Subcutaneous abdominal adipose tissue (tissue), 5 donors: ENCODE data around the gene CACNA1H.
"Not testable (repeated sequence)": the region's sequence is repeated elsewhere in the genome, so short reads cannot be mapped to it uniquely, and the experiment has no call there.

ENCODE experiments used
- H3K27ac ChIP-seq: one replicate; pipeline ENCODE4 v1.7.0; 2013; ENCODE audit warnings: low read depth, mild to moderate bottlenecking, inconsistent platforms, low read length, moderate library complexity
- H3K27me3 ChIP-seq, 5 donors: one replicate each; pipeline ENCODE4 v1.7.0; 2013; ENCODE audit warnings: low read length in 5 of 5, inconsistent platforms in 1 of 5; ENCODE audit not compliant: control insufficient read depth in 5 of 5, insufficient read depth in 4 of 5
- H3K36me3 ChIP-seq, 5 donors: one replicate each; pipeline ENCODE4 v1.7.0; 2013; ENCODE audit warnings: low read length in 5 of 5; ENCODE audit not compliant: control insufficient read depth in 5 of 5, insufficient read depth in 5 of 5
- H3K4me1 ChIP-seq, 5 donors: one replicate each; pipeline ENCODE4 v1.7.0; 2013; ENCODE audit warnings: low read length in 5 of 5, mild to moderate bottlenecking in 3 of 5, moderate library complexity in 1 of 5; ENCODE audit not compliant: control insufficient read depth in 5 of 5, insufficient read depth in 5 of 5
- H3K4me3 ChIP-seq, 5 donors: one replicate each; pipeline ENCODE4 v1.7.0; 2013; ENCODE audit warnings: low read length in 5 of 5, low read depth in 1 of 5
- H3K9ac ChIP-seq, 5 donors: one replicate each; pipeline ENCODE4 v1.7.0; 2013; ENCODE audit warnings: low read length in 5 of 5, mild to moderate bottlenecking in 4 of 5, moderate library complexity in 3 of 5
- H3K9me3 ChIP-seq, 5 donors: one replicate each; pipeline ENCODE4 v1.7.0; 2013; ENCODE audit warnings: low read length in 5 of 5; ENCODE audit not compliant: control insufficient read depth in 5 of 5
- donor health status: healthy.
- donor health status: healthy.
- donor health status: healthy.
- donor health status: healthy.
- donor health status: healthy.

Gene CACNA1H

DNA sequence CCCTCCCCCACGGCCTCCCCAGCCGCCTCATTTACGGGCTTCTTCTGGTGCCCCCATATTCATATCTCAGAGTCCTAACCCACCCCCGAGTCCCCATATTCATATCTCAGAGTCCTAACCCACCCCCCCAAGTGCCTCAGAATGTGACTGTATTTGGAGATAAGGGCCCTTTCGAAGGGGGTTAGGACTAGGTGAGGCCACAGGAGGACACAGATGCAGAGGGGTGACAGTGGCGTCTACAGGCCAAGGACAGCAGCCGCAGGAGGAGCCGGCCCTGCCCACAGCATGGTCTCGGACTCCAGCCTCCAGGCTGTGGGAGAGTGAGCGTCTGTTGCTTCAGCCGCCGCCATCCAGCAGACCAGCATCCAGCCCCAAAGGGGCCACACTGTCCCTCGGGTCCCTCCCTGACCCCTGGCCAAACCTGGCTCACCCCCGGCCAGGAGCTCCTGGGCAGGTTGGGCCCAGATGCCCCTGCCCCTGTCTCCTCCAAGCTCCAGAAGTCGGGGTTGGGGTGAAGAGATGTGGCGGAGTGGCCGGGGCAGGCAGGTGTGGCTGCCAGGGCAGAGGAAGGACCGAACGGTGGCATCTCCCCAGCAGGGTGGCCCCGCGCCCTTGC, 25.5 kb downstream of the CACNA1H start:
- H3K4me1 ChIP-seq: peaks cover 0 to 12% (median 6%) of the 10 kb centered on the region in 5 donors
- no peaks in the 10 kb centered on the region for H3K36me3 ChIP-seq
- no peak overlapping the region for H3K4me3 ChIP-seq
- H3K27ac ChIP-seq: no peak overlapping the region
- no peaks in the 10 kb centered on the region for H3K9me3 ChIP-seq
- H3K27me3 ChIP-seq: peaks cover 20 to 36% (median 32%) of the 10 kb centered on the region in 5 donors
- H3K9ac ChIP-seq: no peak overlapping the region

DNA sequence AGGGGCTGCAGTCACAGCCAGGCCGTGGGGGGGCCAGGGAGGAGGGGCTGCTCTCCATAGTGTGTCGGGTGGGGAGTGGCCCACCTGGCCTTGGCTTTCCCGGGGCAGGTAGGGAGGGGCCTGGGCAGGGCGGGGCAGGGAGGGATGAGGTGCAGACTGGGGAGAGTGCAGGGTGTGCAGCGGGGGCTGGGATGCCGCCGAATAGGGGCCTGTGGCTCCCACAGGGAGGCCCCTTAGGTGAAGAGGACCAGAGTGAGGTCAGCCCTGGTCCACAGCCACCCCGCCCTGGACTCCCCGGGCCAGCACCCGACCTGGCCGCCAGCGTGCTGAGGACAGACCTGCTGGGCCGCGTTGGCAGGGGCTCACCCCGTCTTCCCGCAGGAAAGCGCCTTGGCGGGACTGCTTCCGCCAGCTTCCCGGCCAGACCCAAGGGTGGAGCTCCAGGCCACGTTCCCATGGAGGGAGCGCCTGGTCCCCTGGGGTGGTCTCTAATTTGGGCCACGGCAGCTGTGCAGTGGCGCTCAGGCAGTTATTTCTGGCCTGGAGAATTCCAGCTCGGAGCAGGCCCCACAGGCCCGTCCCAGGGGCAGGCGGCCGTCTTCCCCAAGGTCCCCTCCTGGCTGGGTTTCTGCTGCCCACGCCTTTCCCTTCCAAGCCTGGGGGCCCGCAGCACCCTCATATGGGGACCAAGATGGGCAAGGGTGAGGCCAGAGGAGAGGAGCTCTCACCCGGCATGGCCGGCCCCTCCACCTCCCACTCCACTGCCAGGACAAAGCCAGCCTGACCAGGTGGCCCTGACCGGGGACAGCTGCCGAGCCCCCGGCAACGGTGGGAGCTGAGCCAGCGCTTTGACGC, 27.9 kb downstream of the CACNA1H start:
- Histone ChIP-seq H3K36me3 (no peaks in the 10 kb centered on the region), H3K4me1 (peaks cover 0 to 12% (median 6%) of the 10 kb centered on the region in 5 donors), H3K27ac (no peak overlapping the region), H3K9ac (no peak overlapping the region), H3K4me3 (no peak overlapping the region), H3K27me3 (peaks cover 21 to 41% (median 34%) of the 10 kb centered on the region in 5 donors), H3K9me3 (peaks cover 0 to 3% (median 0%) of the 10 kb centered on the region in 5 donors)

DNA sequence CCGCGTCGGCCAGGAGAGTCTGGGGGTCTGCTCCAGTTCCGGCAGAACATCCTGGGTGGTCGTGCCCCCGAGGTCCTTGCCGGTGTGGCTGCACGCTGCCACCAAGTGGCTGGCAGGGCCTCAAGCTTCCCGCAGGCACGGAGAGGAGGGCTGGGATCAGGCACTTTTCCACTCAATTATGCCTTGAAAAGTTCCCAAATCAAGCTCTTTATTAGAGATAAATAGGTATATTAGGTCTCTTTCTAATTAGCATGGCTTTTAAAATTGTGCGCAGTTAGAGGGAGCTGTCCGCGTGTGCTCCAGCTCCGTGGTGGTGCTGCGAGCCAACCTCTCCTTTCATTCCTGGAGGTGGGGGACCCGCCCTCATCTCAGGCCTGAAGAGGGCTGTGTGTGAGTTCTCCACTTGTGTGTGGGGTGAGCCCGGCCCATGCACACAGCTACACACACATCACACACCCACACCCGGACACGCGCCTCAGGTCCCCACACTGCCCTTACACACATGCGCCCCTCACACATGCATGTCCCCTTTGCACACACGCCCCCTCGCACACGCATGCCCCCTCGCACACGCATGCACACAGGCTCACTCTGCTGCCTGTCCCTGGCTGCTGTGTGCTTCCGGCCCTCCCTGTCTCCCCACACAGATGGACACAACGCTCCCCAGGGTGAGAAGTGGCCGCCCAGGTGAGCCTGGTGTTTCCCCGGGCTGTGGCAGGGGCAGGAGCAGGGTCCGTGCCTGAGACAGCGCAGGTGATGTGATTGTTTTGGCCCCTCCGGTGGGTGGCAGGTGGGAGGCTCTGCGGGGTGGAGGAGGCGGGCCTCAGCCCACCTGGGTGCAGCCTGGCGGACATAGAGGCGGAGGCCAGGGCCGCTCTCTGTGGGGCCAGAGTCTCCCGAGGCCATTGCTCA, 28.8 kb downstream of the CACNA1H start:
- Histone ChIP-seq H3K27me3 (peaks cover 15 to 34% (median 30%) of the 10 kb centered on the region in 5 donors), H3K27ac (no peak overlapping the region), H3K4me3 (no peak overlapping the region), H3K9ac (no peak overlapping the region), H3K9me3 (peaks cover 0 to 4% (median 0%) of the 10 kb centered on the region in 5 donors), H3K36me3 (no peaks in the 10 kb centered on the region), H3K4me1 (peaks cover 0 to 12% (median 6%) of the 10 kb centered on the region in 5 donors)

DNA sequence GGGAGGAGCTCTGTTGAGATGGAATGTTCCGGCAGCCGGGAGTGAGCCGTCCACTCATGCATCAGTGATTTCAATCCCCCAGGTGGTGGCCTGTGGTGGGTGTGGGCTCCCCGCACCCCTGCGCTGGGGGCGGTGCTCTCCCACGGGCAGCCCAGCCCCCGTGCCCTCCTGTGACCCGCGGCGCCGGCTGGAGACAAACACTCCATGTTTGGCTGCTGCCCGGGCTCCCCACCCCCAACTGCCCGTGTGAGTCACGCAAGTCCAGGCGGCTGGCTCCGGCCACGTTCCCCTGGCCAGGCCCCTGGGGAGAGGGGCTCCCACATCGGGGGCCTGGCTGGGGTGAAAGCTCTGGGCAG, 29.4 kb downstream of the CACNA1H start:
- Histone ChIP-seq H3K27ac (no peak overlapping the region), H3K27me3 (peaks cover 12 to 33% (median 28%) of the 10 kb centered on the region in 5 donors), H3K4me3 (no peak overlapping the region)

DNA sequence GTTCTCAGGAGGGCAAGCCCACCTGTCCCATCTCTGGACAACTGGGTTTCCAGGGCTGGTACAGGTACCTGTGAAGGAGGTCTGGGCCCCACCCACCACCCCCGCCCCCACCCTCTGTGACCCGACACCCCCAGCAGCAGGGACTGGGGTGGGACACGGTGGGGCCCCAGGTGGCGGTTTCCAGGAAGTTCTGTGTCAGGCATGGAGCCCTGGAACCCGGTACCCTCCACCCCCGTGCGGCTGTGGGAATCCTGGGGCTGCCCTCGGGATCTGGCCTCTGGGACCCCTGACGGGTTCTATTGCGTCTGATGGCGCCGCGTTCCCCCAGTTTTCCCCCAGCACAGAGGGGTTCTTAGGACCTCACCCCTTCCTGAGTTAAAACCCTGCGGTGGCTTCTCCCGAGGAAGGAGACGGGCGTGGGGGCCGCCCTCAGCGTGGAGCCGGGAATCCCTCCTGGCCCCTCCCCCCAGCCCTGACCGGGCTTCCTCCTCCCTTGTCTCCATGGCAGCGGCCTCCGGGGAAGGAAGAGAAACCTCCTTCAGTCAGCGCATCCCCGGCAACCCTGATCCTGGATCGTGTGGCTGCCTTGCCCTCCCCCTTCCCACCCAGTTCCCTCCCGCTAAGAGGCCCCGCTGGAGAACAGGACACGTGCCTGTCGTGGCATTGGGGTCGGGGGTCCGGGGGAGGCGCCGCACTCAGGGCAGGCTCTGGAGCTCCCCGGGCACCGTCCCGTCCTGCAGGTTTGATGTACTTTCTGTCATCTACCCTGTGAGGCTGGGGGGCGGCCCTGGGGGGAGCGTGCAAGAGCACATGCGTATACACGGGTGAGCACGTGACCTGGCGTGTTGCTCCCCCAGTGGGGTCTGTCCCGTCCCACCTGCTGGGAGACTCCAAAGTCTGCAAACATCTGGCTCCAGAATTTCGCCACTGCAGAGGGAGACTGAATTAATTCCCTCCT, 30.3 kb downstream of the CACNA1H start:
- H3K27me3 ChIP-seq: peaks cover 14 to 38% (median 28%) of the 10 kb centered on the region in 5 donors
- no peak overlapping the region for H3K9ac ChIP-seq
- H3K4me1 ChIP-seq: peaks cover 0 to 12% (median 6%) of the 10 kb centered on the region in 5 donors
- H3K36me3 ChIP-seq: no peaks in the 10 kb centered on the region
- H3K27ac ChIP-seq: no peak overlapping the region
- no peak overlapping the region for H3K4me3 ChIP-seq
- H3K9me3 ChIP-seq: peaks cover 0 to 4% (median 0%) of the 10 kb centered on the region in 5 donors

More for the DNA sequence above, 29.4 kb downstream of the CACNA1H start:
- H3K4me1 ChIP-seq: peaks cover 0 to 12% (median 6%) of the 10 kb centered on the region in 5 donors
- peaks cover 0 to 4% (median 0%) of the 10 kb centered on the region in 5 donors for H3K9me3 ChIP-seq
- no peaks in the 10 kb centered on the region for H3K36me3 ChIP-seq
- H3K9ac ChIP-seq: no peak overlapping the region

DNA sequence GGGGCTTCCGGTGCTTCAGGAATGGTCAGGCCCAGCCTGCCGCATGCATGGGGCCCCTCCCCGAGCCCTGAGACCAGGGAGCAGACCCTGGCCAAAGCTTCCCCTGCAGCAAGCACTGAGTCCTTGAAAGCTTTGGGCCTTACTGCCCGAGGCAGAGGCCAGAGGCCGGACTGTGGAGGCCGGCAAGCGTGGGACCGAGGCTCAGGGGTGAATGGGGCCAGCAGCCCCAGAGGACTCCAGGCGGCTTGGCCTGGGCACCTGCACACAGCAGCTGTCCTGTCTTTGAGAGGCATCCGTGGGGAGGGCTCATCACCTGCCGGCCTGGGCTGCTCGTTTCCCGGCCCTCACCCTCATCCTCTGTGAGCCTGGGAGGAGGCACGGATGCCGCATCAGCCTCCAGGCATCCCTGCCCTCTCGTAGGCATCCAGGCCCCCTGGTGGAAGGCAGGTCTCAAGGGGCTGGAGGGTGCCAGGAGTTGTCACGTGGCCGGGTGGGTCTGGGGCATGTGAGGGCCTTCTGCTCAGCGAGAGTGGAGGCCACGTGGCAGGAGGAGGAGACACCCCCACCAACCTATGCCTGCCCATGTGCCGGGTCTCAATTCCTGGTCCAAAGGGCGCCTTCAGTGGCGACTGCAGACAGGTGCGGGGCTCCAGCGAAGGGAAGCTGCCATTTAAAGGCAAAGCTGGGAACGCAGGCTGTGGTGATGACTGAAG, 31.4 kb downstream of the CACNA1H start:
- H3K36me3 ChIP-seq: no peaks in the 10 kb centered on the region
- no peak overlapping the region for H3K9ac ChIP-seq
- no peak overlapping the region for H3K4me3 ChIP-seq
- H3K27ac ChIP-seq: no peak overlapping the region
- peaks cover 12 to 37% (median 22%) of the 10 kb centered on the region in 5 donors for H3K27me3 ChIP-seq
- H3K9me3 ChIP-seq: peaks cover 0 to 4% (median 0%) of the 10 kb centered on the region in 5 donors
- peaks cover 0 to 12% (median 6%) of the 10 kb centered on the region in 5 donors for H3K4me1 ChIP-seq

DNA sequence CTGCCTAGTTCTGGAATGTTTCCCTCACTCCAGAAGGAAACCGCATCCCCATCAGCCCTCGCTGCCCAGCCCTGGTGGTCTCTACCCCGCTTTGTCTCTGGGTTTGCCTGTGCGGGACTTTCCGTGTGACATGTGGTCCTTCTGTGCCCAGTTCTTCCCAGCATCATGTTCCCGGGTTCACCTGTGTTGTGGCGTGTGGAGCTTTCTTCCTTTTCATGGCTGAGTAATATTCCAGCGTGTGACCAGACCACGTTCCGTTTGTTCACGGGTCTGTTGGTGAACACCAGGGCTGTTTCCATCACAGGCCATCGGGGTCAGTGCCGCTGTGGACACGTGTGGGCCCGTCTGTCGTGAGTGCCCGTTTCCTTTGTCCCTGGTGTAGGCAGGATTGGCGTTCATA, 32.1 kb downstream of the CACNA1H start:
- Histone ChIP-seq H3K27ac (no peak overlapping the region), H3K9ac (no peak overlapping the region), H3K4me3 (no peak overlapping the region), H3K4me1 (peaks cover 0 to 12% (median 6%) of the 10 kb centered on the region in 5 donors), H3K27me3 (peaks cover 12 to 39% (median 25%) of the 10 kb centered on the region in 5 donors), H3K36me3 (no peaks in the 10 kb centered on the region), H3K9me3 (peaks cover 0 to 4% (median 0%) of the 10 kb centered on the region in 5 donors)

DNA sequence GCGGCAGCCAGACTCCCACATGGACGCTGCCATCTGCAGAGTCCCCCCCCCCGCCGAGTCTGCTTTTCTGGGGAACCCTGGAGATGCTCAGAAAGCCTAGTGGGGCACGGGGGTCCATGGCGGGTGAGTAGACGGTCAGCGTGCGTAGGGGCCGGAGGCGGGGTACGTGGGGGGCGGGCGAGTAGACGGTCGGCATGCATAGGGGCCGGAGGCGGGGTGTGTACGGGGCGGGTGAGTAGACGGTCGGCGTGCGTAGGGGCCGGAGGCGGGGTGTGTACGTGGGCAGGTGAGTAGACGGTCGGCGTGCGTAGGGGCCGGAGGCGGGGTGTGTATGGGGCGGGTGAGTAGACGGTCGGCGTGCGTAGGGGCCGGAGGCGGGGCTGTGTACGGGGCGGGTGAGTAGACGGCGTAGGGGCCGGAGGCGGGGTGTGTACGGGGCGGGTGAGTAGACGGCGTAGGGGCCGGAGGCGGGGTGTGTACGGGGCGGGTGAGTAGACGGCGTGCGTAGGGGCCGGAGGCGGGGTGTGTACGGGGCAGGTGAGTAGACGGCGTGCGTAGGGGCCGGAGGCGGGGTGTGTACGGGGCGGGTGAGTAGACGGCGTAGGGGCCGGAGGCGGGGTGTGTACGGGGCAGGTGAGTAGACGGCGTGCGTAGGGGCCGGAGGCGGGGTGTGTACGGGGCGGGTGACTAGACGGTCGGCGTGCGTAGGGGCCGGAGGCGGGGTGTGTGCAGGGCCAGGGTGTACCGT, 32.7 kb downstream of the CACNA1H start:
- Histone ChIP-seq H3K4me1 (peaks cover 0 to 12% (median 6%) of the 10 kb centered on the region in 5 donors), H3K27me3 (peaks cover 10 to 38% (median 26%) of the 10 kb centered on the region in 5 donors)
- H3K4me3 ChIP-seq, H3K27ac ChIP-seq, H3K36me3 ChIP-seq, H3K9me3 ChIP-seq, H3K9ac ChIP-seq: not testable (repeated sequence)
